Small intestine (tissue), 16 donors: ENCODE results near the gene ASMTL. TPM values are rescaled to one million over a fixed set of nuclear protein-coding genes. Genes with fewer than 3 reads are reported as not detected.

Experiments
- DNase-seq, 2 donors: peaks; one replicate each; pipeline versions ENCODE4 v3.0.0 to v3.0.0-alpha.2; 2013
- FAIRE-seq: peaks from 2 replicates; lab custom pipeline; 2012; peaks lifted over from hg19 to GRCh38; lab: Jason Lieb, UNC
- H3K27ac ChIP-seq, 3 donors: one replicate each; pipeline ENCODE4 v1.5.1; 2013; ENCODE audit warnings: low read length in 2 of 3, mild to moderate bottlenecking in 2 of 3, control low read depth in 1 of 3, inconsistent platforms in 1 of 3, low read depth in 1 of 3, moderate library complexity in 1 of 3
- H3K27me3 ChIP-seq, 3 donors: one replicate each; pipeline ENCODE4 v1.6.1; 2013; ENCODE audit warnings: low read length in 3 of 3, inconsistent platforms in 1 of 3; ENCODE audit not compliant: control insufficient read depth in 3 of 3, insufficient read depth in 3 of 3
- H3K36me3 ChIP-seq, 3 donors: one replicate each; pipeline ENCODE4 v1.6.1; 2013; ENCODE audit warnings: low read length in 3 of 3, inconsistent platforms in 1 of 3, low read depth in 1 of 3, mild to moderate bottlenecking in 1 of 3, moderate library complexity in 1 of 3; ENCODE audit not compliant: control insufficient read depth in 3 of 3, insufficient read depth in 2 of 3
- H3K4me1 ChIP-seq, 3 donors: one replicate each; pipeline ENCODE4 v1.6.1; 2013; ENCODE audit warnings: low read length in 2 of 3, inconsistent platforms in 1 of 3, low read depth in 1 of 3, mild to moderate bottlenecking in 1 of 3, moderate library complexity in 1 of 3; ENCODE audit not compliant: control insufficient read depth in 3 of 3, insufficient read depth in 2 of 3
- H3K4me3 ChIP-seq, 3 donors: one replicate each; pipeline ENCODE4 v1.5.1; 2013; ENCODE audit warnings: low read length in 3 of 3, control low read depth in 1 of 3, inconsistent platforms in 1 of 3, low read depth in 1 of 3, mild to moderate bottlenecking in 1 of 3, moderate library complexity in 1 of 3
- H3K9me3 ChIP-seq, 2 donors: one replicate each; pipeline ENCODE4 v1.6.1; 2013; ENCODE audit warnings: low read depth in 1 of 2, low read length in 1 of 2; ENCODE audit not compliant: control insufficient read depth in 2 of 2, insufficient read depth in 1 of 2
- WGBS, 3 donors: extraction: QIAGEN DNeasy Blood & Tissue Kit; methylation state at CpG; one replicate each; pipeline ENCODE4 v1.1.7; 2013; 5-methylcytosine and 5-hydroxymethylcytosine counted together
- long read RNA-seq, 10 donors: transcript quantifications; one replicate each; lab custom pipeline, GENCODE V29; 2026
- polyA plus RNA-seq, 4 donors: library from polyadenylated mRNA; stranded (reverse) in 3 of 4; unstranded in 1 of 4; fragments of 200-250 nt in 3 of 4; fragments of 120-200 nt in 1 of 4; gene quantifications; one replicate each; pipeline versions ENCODE4 v1.2.1 to v1.2.3, GENCODE V29; 2013
- donor health status: healthy with polysubstance abuse.
- donor health status: control.
- donor health status: control.
- donor health status: Bipolar disorder and iron deficiency.
- donor health status: healthy.

Gene ASMTL
- 10 to 100 TPM; 10.1 to 24.8 (median 17.3) TPM for polyA plus RNA-seq
- long read RNA-seq, donor 1, transcript ASMTL-201 (13 exons, 2,027 nt): major isoform, 8 of 10 reads
- long read RNA-seq, donor 1, partial matches to known transcripts: 0 of 10 reads
- long read RNA-seq, donor 1, other reads (novel, unspliced or antisense): 0 of 10 reads
- long read RNA-seq, donor 2: 0 reads
- long read RNA-seq, donor 3, partial matches to known transcripts: 0 of 3 reads
- long read RNA-seq, donor 3, other reads (novel, unspliced or antisense): 0 of 3 reads
- long read RNA-seq, donor 4: 0 reads
- long read RNA-seq, donor 5: 0 reads
- long read RNA-seq, donor 6, transcript ASMTL-201 (13 exons, 2,027 nt): major isoform, 8 of 8 reads
- long read RNA-seq, donor 6, partial matches to known transcripts: 0 of 8 reads
- long read RNA-seq, donor 6, other reads (novel, unspliced or antisense): 0 of 8 reads
- long read RNA-seq, donor 7, transcript ASMTL-201 (13 exons, 2,027 nt): major isoform, 16 of 23 reads
- long read RNA-seq, donor 7, partial matches to known transcripts: 7 of 23 reads
- long read RNA-seq, donor 7, other reads (novel, unspliced or antisense): 0 of 23 reads
- long read RNA-seq, donor 8: 0 reads
- long read RNA-seq, donor 9: 0 reads
- long read RNA-seq, donor 10, partial matches to known transcripts: 0 of 4 reads
- long read RNA-seq, donor 10, other reads (novel, unspliced or antisense): 0 of 4 reads

- FAIRE-seq (no peak), DNase-seq (peak; percentile 99 to 100)
- Histone ChIP-seq H3K4me3 (peak within 1 kb of the TSS; percentile 82 to 90 (median 82)), H3K36me3 (peaks cover 0 to 4% (median 0%) of the 10 kb centered on the region in 3 donors), H3K4me1 (peaks cover 0 to 5% (median 3%) of the 10 kb centered on the region in 3 donors), H3K27me3 (no peaks in the 10 kb centered on the region), H3K27ac (peak within 1 kb of the TSS; percentile 89 to 98 (median 90)), H3K9me3 (peaks cover 0 to 16% of the 10 kb centered on the region in 2 donors)
- WGBS, 3 donors: 0 to 1% (median 0%) methylated on average over 52 to 76 of the region's 76 CpGs
These were observed at the start of gene ASMTL for GRCh38 chrX:1452516-1453394. Gene ASMTL (minus strand): TSS chrX:1452909. CDS start chrX:1452840, 69 bp downstream.

- 65 to 71% (median 70%) methylated on average over 12 of the region's 12 CpGs for WGBS, 3 donors
- H3K4me1 ChIP-seq: no peaks in the 10 kb centered on the region
- FAIRE-seq (no peak), DNase-seq (no peak)
- peaks cover 0 to 2% of the 10 kb centered on the region in 2 donors for H3K9me3 ChIP-seq
- no peaks in the 10 kb centered on the region for H3K36me3 ChIP-seq
- no peak overlapping the region for H3K4me3 ChIP-seq
- H3K27me3 ChIP-seq: no peaks in the 10 kb centered on the region
- peak overlapping the region in 1 of 3 donors; percentile 46 for H3K27ac ChIP-seq
These were observed 49.5 kb upstream of the ASMTL start for GRCh38 chrX:1502241-1502640.

GRCh38 chrX:1500701-1501624, 48.3 kb upstream of the ASMTL start:
- peak overlapping the region in 1 of 3 donors; percentile 91 for H3K27ac ChIP-seq
- H3K4me1 ChIP-seq: no peaks in the 10 kb centered on the region
- H3K9me3 ChIP-seq: no peaks in the 10 kb centered on the region
- FAIRE-seq (no peak), DNase-seq (peak in 1 of 2 donors; percentile 11)
- H3K4me3 ChIP-seq: no peak overlapping the region
- WGBS, 3 donors: 70 to 76% (median 71%) methylated on average over 23 of the region's 23 CpGs
- H3K27me3 ChIP-seq: no peaks in the 10 kb centered on the region
- H3K36me3 ChIP-seq: no peaks in the 10 kb centered on the region

- Histone ChIP-seq H3K4me1 (no peaks in the 10 kb centered on the region), H3K4me3 (no peak overlapping the region), H3K27me3 (no peaks in the 10 kb centered on the region), H3K27ac (no peak overlapping the region), H3K36me3 (no peaks in the 10 kb centered on the region), H3K9me3 (no peaks in the 10 kb centered on the region)
- 77 to 79% (median 79%) methylated on average over 12 of the region's 12 CpGs for WGBS, 3 donors
- FAIRE-seq (no peak), DNase-seq (no peak)
These were observed 43.4 kb upstream of the ASMTL start for GRCh38 chrX:1496076-1496475.

GRCh38 chrX:1493877-1494510, 41.3 kb upstream of the ASMTL start:
- Histone ChIP-seq H3K27ac (peak overlapping the region in 2 of 3 donors; percentile 24 to 32), H3K36me3 (no peaks in the 10 kb centered on the region), H3K4me3 (no peak overlapping the region), H3K27me3 (no peaks in the 10 kb centered on the region), H3K4me1 (no peaks in the 10 kb centered on the region), H3K9me3 (no peaks in the 10 kb centered on the region)
- 29 to 38% (median 32%) methylated on average over 15 of the region's 15 CpGs for WGBS, 3 donors
- DNase-seq (no peak), FAIRE-seq (no peak)

- no peaks in the 10 kb centered on the region for H3K9me3 ChIP-seq
- no peaks in the 10 kb centered on the region for H3K27me3 ChIP-seq
- no peak overlapping the region for H3K4me3 ChIP-seq
- FAIRE-seq: no peak
- H3K4me1 ChIP-seq: no peaks in the 10 kb centered on the region
- no peak for DNase-seq
- no peaks in the 10 kb centered on the region for H3K36me3 ChIP-seq
- H3K27ac ChIP-seq: peak overlapping the region in 1 of 3 donors; percentile 32
- WGBS, 3 donors: 31 to 32% (median 31%) methylated on average over 16 of the region's 16 CpGs
These were observed 40.7 kb upstream of the ASMTL start for GRCh38 chrX:1493412-1493811.

GRCh38 chrX:1492421-1493012, 39.8 kb upstream of the ASMTL start:
- DNase-seq (no peak), FAIRE-seq (no peak)
- peaks cover 1 to 2% of the 10 kb centered on the region in 2 donors for H3K9me3 ChIP-seq
- no peaks in the 10 kb centered on the region for H3K36me3 ChIP-seq
- H3K4me3 ChIP-seq: no peak overlapping the region
- WGBS, 3 donors: 81 to 84% (median 83%) methylated on average over 9 of the region's 9 CpGs
- no peaks in the 10 kb centered on the region for H3K27me3 ChIP-seq
- H3K27ac ChIP-seq: no peak overlapping the region
- no peaks in the 10 kb centered on the region for H3K4me1 ChIP-seq
